GM10248 (cell line): ENCODE data around the gene GAB2.

Experiments used
- CTCF ChIA-PET: fragments of 300-600 bp; sonication (Branson Sonifier 250); formaldehyde crosslinking; extraction: SDS; loops from one replicate; lab custom pipeline; 2021; ENCODE audit warnings: antibody characterized with exemption; lab: Yijun Ruan, JAX
- POLR2A ChIA-PET: fragments of 350-650 bp; sonication (Branson Sonifier 250); formaldehyde crosslinking; extraction: SDS; loops from one replicate; lab custom pipeline; 2020; ENCODE audit warnings: antibody characterized with exemption; lab: Yijun Ruan, JAX
- DNase-seq: peaks from one replicate; pipeline ENCODE4 v3.0.0; 2012; ENCODE audit errors: extremely low spot score
- CTCF ChIP-seq: IDR thresholded peaks from 2 replicates; pipeline ENCODE4 v1.5.1; 2012; ENCODE audit warnings: mild to moderate bottlenecking, low read depth; ENCODE audit errors: extremely low read depth, missing control alignments, control extremely low read depth

Gene GAB2

GRCh38 chr11:78429209-78429608, 11.6 kb upstream of the GAB2 start:
- ChIA-PET POLR2A (no interaction called here), CTCF (interaction anchor here (1.1 to 12.2 kb wide), 5 partner anchors 10 to 135 kb away, joined by 3 to 129 read pairs (median 3); partner anchors contain the start of gene GAB2)
- TF ChIP-seq CTCF, result no peak
- no peak for DNase-seq

DNA sequence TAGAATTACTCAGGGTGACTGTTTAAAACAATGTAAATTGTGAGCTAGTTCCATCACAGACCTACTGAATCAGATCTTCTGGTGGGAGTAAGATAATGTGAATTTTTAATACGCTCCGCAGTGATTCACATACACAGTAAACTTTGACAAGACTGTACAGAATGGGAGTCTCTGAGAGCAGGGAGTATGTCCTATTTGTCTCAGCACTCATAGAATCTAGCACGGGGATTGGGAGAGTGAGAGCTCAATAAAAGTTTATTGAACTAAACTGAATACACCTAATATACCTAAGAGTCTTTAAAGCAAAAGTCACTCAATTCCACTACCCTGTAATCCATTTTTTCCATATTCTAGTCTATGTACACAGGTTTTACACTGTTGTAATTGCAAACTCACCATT, 11.2 kb upstream of the GAB2 start:
- POLR2A ChIA-PET, result no interaction called here
- no peak for DNase-seq
- no peak for TF ChIP-seq CTCF
- CTCF ChIA-PET, result interaction anchor here (1.0 to 12.2 kb wide), 6 partner anchors 9 to 201 kb away, joined by 3 to 129 read pairs (median 6); partner anchors contain the start of gene GAB2

GRCh38 chr11:78428266-78428636, 10.6 kb upstream of the GAB2 start:
- no peak for TF ChIP-seq CTCF
- POLR2A ChIA-PET, result interaction anchor here (1.4 kb wide), 1 partner anchor 9 kb away, joined by 3 read pairs; no protein-coding TSS in a partner anchor
- no peak for DNase-seq
- CTCF ChIA-PET, result interaction anchor here (1.0 to 12.2 kb wide), 8 partner anchors 9 to 200 kb away, joined by 3 to 129 read pairs (median 6); partner anchors contain the start of gene GAB2

DNA sequence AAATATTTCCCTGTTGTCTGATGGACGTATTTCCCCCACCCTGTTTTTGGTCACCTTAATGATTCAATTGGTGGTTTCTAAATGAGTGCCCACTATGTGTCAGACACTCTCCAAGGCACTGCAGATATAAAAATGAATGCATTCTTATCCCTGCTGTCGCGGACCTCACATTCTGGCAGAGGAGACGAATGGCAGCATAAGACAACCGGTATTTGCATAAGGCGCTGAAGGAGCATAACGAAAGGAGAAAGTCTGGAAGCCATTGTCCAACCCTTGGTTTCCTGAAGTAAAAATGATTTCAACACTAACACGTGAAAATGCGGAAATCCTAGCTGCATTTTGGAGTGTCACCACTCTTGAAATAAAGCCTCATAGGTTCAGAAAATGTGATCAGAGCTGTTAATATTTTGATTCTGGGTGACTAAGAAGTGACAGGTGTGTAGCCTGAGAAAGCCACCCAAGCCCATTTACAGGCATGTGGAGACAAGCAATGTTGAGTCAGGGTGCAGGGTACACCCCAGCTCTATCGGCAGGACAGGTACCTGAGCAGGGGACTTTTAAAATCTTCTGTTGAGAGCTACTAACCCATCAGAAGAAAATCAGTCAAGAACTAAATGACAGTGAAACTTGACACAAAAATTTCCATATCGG, 10.1 kb upstream of the GAB2 start:
- CTCF ChIA-PET, result interaction anchor here (0.6 to 12.2 kb wide), 10 partner anchors 8 to 200 kb away, joined by 3 to 129 read pairs (median 5); partner anchors contain the start of gene GAB2
- TF ChIP-seq CTCF, result no peak
- no peak for DNase-seq
- POLR2A ChIA-PET, result interaction anchor here (1.4 kb wide), 1 partner anchor 9 kb away, joined by 3 read pairs; no protein-coding TSS in a partner anchor

- POLR2A ChIA-PET, result interaction anchor here (1.4 kb wide), 1 partner anchor 8 kb away, joined by 3 read pairs; no protein-coding TSS in a partner anchor
- TF ChIP-seq CTCF, result no peak
- CTCF ChIA-PET, result interaction anchor here (1.4 to 12.2 kb wide), 5 partner anchors 7 to 138 kb away, joined by 3 to 129 read pairs (median 7); partner anchors contain the start of gene GAB2
Measured at GRCh38 chr11:78426845-78427244, 9.2 kb upstream of the GAB2 start.

DNA sequence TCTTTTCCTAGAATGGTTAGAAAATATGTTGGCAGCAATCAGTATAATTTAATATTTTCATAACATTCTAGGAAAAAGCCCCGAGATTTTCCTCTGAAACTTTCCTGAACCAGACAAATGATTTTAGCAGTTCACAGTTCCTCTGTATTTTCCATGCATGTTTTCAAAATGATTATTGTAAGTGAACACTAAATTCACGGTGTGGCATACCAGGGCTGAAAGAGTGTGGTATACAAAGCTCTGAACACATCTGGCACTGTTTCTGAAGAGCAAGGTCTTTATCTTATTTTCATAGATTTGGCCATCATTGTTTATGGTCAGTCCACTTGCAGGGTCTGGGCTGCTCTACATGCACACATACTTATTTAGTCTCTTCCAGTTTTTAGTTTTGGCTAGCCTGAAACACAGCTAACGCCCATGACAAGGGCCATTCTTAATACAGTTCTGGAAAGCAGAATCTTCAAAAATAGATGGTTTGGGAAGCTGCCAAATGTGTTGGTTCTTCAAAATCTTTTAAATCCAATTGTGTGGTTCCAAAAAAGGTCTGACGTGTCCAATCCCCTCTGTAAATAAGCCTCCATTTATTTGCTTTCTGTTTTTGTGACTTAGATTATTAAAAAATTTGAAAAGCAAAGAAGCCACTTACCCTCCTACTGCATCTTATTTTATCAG, 7.9 kb upstream of the GAB2 start:
- TF ChIP-seq CTCF, result no peak
- CTCF ChIA-PET, result interaction anchor here (0.8 to 12.2 kb wide), 6 partner anchors 6 to 198 kb away, joined by 3 to 129 read pairs (median 4); partner anchors contain the start of gene GAB2
- POLR2A ChIA-PET, result no interaction called here

More at GRCh38 chr11:78426845-78427244, 9.2 kb upstream of the GAB2 start:
- no peak for DNase-seq

More for the DNA sequence above, 7.9 kb upstream of the GAB2 start:
- DNase-seq, result no peak
